Heart right ventricle (tissue), 16 donors: Measurements from ENCODE around the gene TNN. TPM values are rescaled to one million over a fixed set of nuclear protein-coding genes. Genes with fewer than 3 reads are reported as not detected.

ENCODE experiments used
- ATAC-seq, 8 donors: fragments of 200-7000 bp; cut with Tn5 transposase; one replicate each; pipeline ENCODE4 v1.9.1; 2020; ENCODE audit warnings: mild to moderate bottlenecking in 8 of 8, moderate library complexity in 8 of 8, moderate number of reproducible peaks in 1 of 8
- DNase-seq, 2 donors: peaks; one replicate each; pipeline ENCODE4 v3.0.0-alpha.2; 2020
- H3K27ac ChIP-seq, 10 donors: fragments of 200-600 bp; sonication (generic) in 2 of 10; one replicate each; pipeline versions ENCODE4 v1.5.0 to v1.8.0; 2020 to 2022; ENCODE audit warnings: mild to moderate bottlenecking in 3 of 10
- H3K27me3 ChIP-seq, 7 donors: fragments of 200-600 bp; one replicate each; pipeline ENCODE4 v1.8.0; 2021 to 2022; ENCODE audit warnings: mild to moderate bottlenecking in 2 of 7
- H3K36me3 ChIP-seq, 9 donors: fragments of 200-600 bp; sonication (generic) in 1 of 9; one replicate each; pipeline versions ENCODE4 v1.5.0 to v1.8.0; 2020 to 2022; ENCODE audit warnings: mild to moderate bottlenecking in 2 of 9
- H3K4me1 ChIP-seq, 9 donors: fragments of 200-600 bp; sonication (generic) in 1 of 9; one replicate each; pipeline versions ENCODE4 v1.5.0 to v1.8.0; 2020 to 2022; ENCODE audit warnings: mild to moderate bottlenecking in 4 of 9
- H3K4me3 ChIP-seq, 10 donors: fragments of 200-600 bp; sonication (generic) in 2 of 10; one replicate each; pipeline versions ENCODE4 v1.5.0 to v1.8.0; 2020 to 2022; ENCODE audit warnings: mild to moderate bottlenecking in 7 of 10, moderate library complexity in 2 of 10
- H3K9me3 ChIP-seq, 11 donors: fragments of 200-600 bp in 10 of 11; sonication (generic) in 2 of 11; one replicate each; pipeline versions ENCODE4 v1.5.0 to v1.8.0; 2013 to 2022; ENCODE audit warnings: mild to moderate bottlenecking in 2 of 11, control low read depth in 1 of 11, moderate library complexity in 1 of 11
- WGBS, 2 donors: extraction: QIAGEN DNeasy Blood & Tissue Kit; methylation state at CpG; one replicate each; pipeline ENCODE4 v1.1.7; 2013; ENCODE audit warnings: inconsistent platforms in 1 of 2; 5-methylcytosine and 5-hydroxymethylcytosine counted together
- intact Hi-C, 10 donors: fragments of 100-400 bp; cut with DNase I; formaldehyde crosslinking; loops; one replicate each; pipeline versions ENCODE4 v1.11.1 to v1.14.2; 2022
- polyA plus RNA-seq, 2 donors: library from polyadenylated mRNA; stranded (reverse); fragments of 200-250 nt; gene quantifications; one replicate each; pipeline ENCODE4 v1.2.3, GENCODE V29; 2013
- total RNA-seq, 10 donors: library from RNA; stranded (reverse); fragmentation: NEBNext Ultra II Directional in 3 of 10; extraction: Animal tissue kit (Norgen Biotek cat#: 25700) in 3 of 10; gene quantifications; one replicate each; pipeline versions ENCODE4 v1.2.1 to v1.2.4, GENCODE V29; 2021 to 2023
- TF ChIP-seq, protein P1 (sequence below), 9 donors: fragments of 200-600 bp; sonication (generic) in 2 of 9; IDR thresholded peaks; one replicate each; pipeline versions ENCODE4 v1.5.0 to v1.8.0; 2021 to 2022; ENCODE audit warnings: antibody characterized with exemption in 9 of 9, mild to moderate bottlenecking in 5 of 9, moderate library complexity in 1 of 9
- donor health status: Arrhythmogenic right ventricular cardiomyopathy.
- donor health status: ischemic (EF 13 %, LVEDD 7.1; RV severe dilation, severe dysfunction).
- donor health status: healthy with polysubstance abuse.
- donor health status: DM: no; HTN: yes; CAD: no.
- donor health status: DM: no; HTN: no; CAD: no.
- donor health status: ischemic (EF 25% LVEDD 6.9; RV normal size, moderate dysfunction).
- donor health status: ischemic (EF 25% LVEDD 5.7; RV mildly dilated, moderate dysfunction).
- donor health status: healthy.
- donor health status: DM: yes; HTN: yes; CAD: no.
- donor health status: Ischemic cardiomyopathy.
- donor health status: ischemic (EF 35%, LVEDD 5.7; RV mildly dilated, moderate dysfunction).
- donor health status: nonischemic (EF 11% LVEDD 7.7; RV severe dilation, severe dysfunction).
- donor health status: DM: yes; HTN: yes; CAD: no.
- donor health status: PGD.
- donor health status: ischemic (EF 29% LVEDD 5.4; RV normal size, mild dysfunction).
- donor health status: nonischemic (EF 23%, LVEDD 6.1; RV moderate dilation, normal function).

TNN gene
- total and polyA plus RNA-seq, 12 donors = 0.03 to 1.1 (median 0.11) TPM; not detected in 1

DNA sequence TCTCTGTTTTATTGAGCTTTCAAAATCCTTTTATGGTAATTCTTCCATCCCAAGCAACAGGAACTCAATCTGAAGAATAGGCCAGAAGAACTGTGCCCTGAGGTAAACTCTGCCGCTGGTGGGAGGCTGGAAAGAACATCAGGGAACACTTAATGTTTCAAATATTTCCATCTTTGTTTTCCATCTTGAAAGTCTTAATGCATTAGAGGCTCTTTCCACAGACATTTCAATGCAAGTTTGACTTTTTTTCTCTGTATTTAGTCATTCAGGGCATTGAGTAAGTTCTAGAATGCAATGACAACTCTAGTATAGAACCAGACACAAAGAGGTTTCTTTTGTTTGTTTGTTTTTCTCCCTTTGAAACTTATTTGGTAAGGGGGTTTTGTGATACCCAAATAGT is 63.5 kb downstream of the TNN start:
- TF ChIP-seq, protein P1, sequence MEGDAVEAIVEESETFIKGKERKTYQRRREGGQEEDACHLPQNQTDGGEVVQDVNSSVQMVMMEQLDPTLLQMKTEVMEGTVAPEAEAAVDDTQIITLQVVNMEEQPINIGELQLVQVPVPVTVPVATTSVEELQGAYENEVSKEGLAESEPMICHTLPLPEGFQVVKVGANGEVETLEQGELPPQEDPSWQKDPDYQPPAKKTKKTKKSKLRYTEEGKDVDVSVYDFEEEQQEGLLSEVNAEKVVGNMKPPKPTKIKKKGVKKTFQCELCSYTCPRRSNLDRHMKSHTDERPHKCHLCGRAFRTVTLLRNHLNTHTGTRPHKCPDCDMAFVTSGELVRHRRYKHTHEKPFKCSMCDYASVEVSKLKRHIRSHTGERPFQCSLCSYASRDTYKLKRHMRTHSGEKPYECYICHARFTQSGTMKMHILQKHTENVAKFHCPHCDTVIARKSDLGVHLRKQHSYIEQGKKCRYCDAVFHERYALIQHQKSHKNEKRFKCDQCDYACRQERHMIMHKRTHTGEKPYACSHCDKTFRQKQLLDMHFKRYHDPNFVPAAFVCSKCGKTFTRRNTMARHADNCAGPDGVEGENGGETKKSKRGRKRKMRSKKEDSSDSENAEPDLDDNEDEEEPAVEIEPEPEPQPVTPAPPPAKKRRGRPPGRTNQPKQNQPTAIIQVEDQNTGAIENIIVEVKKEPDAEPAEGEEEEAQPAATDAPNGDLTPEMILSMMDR (IDR thresholded peaks at IDR 0.05) = no peak
- DNase-seq (no peak), ATAC-seq (peak in 3 of 8 donors; percentile 26 to 39 (median 39))
- peaks cover 2 to 58% (median 38%) of the 10 kb centered on the region in 9 donors for H3K4me1 ChIP-seq
- 60 to 67% methylated on average over 1 of the region's 1 CpG for whole genome bisulfite sequencing, 2 donors
- no peaks in the 10 kb centered on the region for H3K36me3 ChIP-seq
- no peak overlapping the region for H3K4me3 ChIP-seq
- no peaks in the 10 kb centered on the region for H3K9me3 ChIP-seq
- intact Hi-C loops = no loop called here
- peak overlapping the region in 7 of 10 donors; percentile 29 to 79 (median 43) for H3K27ac ChIP-seq
- H3K27me3 ChIP-seq = no peaks in the 10 kb centered on the region

DNA sequence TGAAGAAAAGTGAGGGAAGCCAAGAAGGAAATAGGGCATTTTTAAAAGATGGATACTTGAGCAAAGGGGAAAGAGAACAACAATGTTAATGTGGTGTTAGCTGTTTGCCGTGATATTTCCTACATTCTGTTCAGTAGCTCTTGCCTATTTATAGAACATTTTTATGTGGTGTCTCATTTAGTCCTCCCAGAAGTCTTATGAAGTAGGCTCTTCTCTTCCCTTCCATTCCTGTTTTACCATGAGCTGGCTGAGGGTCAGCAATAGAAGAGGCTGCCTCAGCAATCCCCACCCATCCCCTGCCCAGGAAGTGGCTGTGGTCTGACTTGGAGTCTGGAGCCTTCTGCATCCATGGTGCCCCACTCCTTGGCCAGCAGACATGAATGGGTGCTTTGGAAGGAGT is 64.8 kb downstream of the TNN start:
- WGBS, 2 donors = 18 to 19% methylated on average over 1 of the region's 1 CpG
- ATAC-seq = peak in 2 of 8 donors; percentile 15 to 24

DNA sequence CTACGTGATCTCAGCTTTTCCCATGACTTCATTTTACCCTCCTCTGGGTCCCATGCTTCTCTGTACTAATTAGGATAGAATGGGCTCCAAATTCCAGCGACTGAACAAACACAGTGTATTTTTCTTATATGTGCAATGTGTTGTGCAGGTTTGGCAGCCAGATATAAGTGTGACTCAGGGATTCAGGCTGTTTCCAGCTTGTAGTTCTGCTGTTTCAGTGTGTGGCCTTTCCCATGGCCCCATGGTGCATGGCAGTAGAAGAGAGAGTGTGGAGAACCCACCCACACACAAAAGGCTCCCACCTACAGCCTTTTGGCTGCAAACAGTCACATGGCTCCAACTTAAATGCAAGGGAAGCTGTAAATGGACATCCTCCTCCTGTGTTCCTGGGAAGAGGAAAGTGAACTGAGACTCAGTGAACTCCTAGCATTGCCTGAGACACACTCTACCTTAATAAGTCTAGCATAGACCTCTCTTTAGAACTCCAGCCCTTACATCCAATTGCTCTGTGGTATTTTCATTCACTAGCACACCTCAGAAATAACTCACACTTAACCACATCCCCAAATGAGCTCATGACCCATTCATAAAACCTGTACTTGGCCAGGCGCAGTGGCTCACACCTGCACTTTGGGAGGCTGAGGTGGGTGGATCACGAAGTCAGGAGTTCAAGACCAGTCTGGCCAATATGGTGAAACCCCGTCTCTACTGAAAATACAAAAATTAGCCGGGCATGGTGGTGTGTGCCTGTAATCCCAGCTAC is 66.2 kb downstream of the TNN start:
- Histone ChIP-seq H3K27me3 (no peaks in the 10 kb centered on the region), H3K9me3 (no peaks in the 10 kb centered on the region), H3K4me3 (no peak overlapping the region), H3K4me1 (peaks cover 2 to 40% (median 26%) of the 10 kb centered on the region in 9 donors), H3K36me3 (no peaks in the 10 kb centered on the region), H3K27ac (no peak overlapping the region)
- no peak for DNase-seq
- ATAC-seq = no peak
- WGBS, 2 donors = 84 to 90% methylated on average over 6 of the region's 6 CpGs
- intact Hi-C loops = no loop called here
- TF ChIP-seq, protein P1 (IDR thresholded peaks at IDR 0.05) = no peak

More for the DNA sequence above, 64.8 kb downstream of the TNN start:
- no peaks in the 10 kb centered on the region for H3K27me3 ChIP-seq
- no peaks in the 10 kb centered on the region for H3K36me3 ChIP-seq
- peaks cover 2 to 54% (median 38%) of the 10 kb centered on the region in 9 donors for H3K4me1 ChIP-seq
- no peak overlapping the region for H3K4me3 ChIP-seq
- H3K27ac ChIP-seq = no peak overlapping the region
- TF ChIP-seq, protein P1 (IDR thresholded peaks at IDR 0.05) = no peak
- intact Hi-C loops = no loop called here
- DNase-seq = no peak
- H3K9me3 ChIP-seq = no peaks in the 10 kb centered on the region

DNA sequence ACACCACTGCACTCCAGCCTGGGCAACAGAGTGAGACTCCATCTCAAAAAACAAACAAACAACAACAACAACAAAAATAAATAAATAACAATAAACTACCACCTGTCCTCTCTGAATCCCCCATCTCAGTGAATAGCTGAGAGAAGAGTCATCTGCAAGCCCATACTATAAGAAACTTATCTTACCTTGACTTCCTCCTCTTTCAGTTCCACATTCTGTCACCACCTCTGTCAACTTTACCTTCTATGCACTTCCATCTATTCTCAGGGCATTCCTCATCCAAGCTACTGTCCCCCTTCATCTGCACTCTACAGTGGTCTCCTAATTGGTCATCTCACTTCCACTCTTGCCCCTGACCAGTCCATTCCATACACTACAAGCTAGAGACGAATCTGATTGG is 66.9 kb downstream of the TNN start:
- Histone ChIP-seq H3K9me3 (no peaks in the 10 kb centered on the region), H3K27ac (no peak overlapping the region), H3K4me3 (no peak overlapping the region), H3K4me1 (peaks cover 2 to 33% (median 19%) of the 10 kb centered on the region in 9 donors), H3K27me3 (no peaks in the 10 kb centered on the region), H3K36me3 (no peaks in the 10 kb centered on the region)
- ATAC-seq = no peak
- TF ChIP-seq, protein P1 (IDR thresholded peaks at IDR 0.05) = no peak
- WGBS, 2 donors = 69% methylated on average over 1 of the region's 1 CpG
- DNase-seq = no peak
- intact Hi-C loops = no loop called here
